ENCODE results near the gene ZNF213. TPM values are rescaled to one million over a fixed set of nuclear protein-coding genes. Genes with fewer than 3 reads are reported as not detected.

The ZNF213 gene
- total RNA-seq, 2 experiments from 2014 or later: 1.6 to 2.2 TPM

DNA sequence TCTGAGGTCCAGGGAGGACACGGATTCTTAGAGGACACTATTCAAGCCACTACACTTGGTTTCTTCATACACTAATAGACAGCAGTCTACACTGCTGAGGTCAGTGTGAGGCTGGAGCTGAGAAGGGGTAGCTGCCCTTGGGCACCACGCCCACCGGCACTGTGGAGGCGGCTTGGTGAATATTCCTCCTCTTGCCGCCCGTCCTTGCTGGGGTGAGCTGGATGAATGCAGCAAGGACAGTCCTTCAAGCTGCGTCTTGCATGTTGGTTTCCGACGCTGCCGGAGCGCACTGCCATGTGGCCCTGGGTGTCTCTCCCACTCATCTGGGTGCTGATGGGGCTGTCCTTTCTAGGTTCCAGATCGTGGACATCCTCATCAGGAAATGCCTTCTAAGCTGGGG lies 19.8 kb upstream of the ZNF213 start:
- H3K36me3 Mint-ChIP-seq (ENCODE audit: low read depth): peaks cover 4% of the 10 kb centered on the region
- H3K4me1 ChIP-seq (ENCODE audit: insufficient read depth, low read length): no peaks in the 10 kb centered on the region
- no peaks in the 10 kb centered on the region for H3K27me3 ChIP-seq (ENCODE audit: control insufficient read depth in 1 of 2, insufficient read depth in 2 of 2, low read length in 2 of 2)
- POLR2A ChIA-PET: no interaction called here
- CTCF ChIA-PET: interaction anchor here (1.6 kb wide), 1 partner anchor 14 kb away, joined by 4 read pairs; no protein-coding TSS in a partner anchor
- H3K27ac ChIP-seq (ENCODE audit: low read depth in 1 of 2, low read length in 2 of 2): no peak overlapping the region
- no peak overlapping the region for H3K4me3 ChIP-seq (ENCODE audit: low read length)
- TF ChIP-seq, protein P1, sequence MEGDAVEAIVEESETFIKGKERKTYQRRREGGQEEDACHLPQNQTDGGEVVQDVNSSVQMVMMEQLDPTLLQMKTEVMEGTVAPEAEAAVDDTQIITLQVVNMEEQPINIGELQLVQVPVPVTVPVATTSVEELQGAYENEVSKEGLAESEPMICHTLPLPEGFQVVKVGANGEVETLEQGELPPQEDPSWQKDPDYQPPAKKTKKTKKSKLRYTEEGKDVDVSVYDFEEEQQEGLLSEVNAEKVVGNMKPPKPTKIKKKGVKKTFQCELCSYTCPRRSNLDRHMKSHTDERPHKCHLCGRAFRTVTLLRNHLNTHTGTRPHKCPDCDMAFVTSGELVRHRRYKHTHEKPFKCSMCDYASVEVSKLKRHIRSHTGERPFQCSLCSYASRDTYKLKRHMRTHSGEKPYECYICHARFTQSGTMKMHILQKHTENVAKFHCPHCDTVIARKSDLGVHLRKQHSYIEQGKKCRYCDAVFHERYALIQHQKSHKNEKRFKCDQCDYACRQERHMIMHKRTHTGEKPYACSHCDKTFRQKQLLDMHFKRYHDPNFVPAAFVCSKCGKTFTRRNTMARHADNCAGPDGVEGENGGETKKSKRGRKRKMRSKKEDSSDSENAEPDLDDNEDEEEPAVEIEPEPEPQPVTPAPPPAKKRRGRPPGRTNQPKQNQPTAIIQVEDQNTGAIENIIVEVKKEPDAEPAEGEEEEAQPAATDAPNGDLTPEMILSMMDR (IDR thresholded peaks at IDR 0.05): no peak
- H3K36me3 ChIP-seq (ENCODE audit: insufficient read depth, low read length): no peaks in the 10 kb centered on the region
- ATAC-seq (ENCODE audit: poor library complexity): no peak
- no peak overlapping the region for H3K27ac Mint-ChIP-seq
- intact Hi-C loops (cut with DNase I, micrococcal nuclease): no loop called here
- H3K4me1 Mint-ChIP-seq (ENCODE audit: low read depth): no peaks in the 10 kb centered on the region
- no peak for DNase-seq
- H3K9me3 ChIP-seq (ENCODE audit: control insufficient read depth in 1 of 2, insufficient read depth in 1 of 2, low read length in 2 of 2): no peaks in the 10 kb centered on the region
- H3K27me3 Mint-ChIP-seq: no peaks in the 10 kb centered on the region
- no peaks in the 10 kb centered on the region for H3K9me3 Mint-ChIP-seq
- no peak overlapping the region for H3K4me3 Mint-ChIP-seq

DNA sequence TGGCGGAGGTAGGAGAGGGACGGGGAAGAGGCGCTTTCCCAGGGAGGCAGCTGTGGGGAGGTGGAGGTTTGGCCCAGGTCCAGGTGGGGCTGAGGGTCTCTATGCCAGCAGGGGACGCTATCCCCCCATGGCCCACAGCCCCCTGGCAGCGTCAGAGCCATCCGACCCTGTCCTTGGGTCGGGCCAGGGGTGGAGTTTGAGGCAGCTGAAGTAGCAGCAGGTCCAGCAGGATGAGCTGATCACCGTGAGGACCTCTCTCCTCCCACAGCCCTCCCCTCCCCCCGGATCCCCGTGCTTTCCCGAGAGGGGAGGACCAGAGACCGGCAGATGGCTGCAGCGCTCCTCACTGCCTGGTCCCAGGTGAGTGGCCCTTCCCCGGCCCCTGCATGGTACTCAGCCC lies 19.3 kb upstream of the ZNF213 start:
- no peaks in the 10 kb centered on the region for H3K9me3 Mint-ChIP-seq
- H3K36me3 Mint-ChIP-seq (ENCODE audit: low read depth): peaks cover 4% of the 10 kb centered on the region
- H3K27me3 Mint-ChIP-seq: no peaks in the 10 kb centered on the region
- no peaks in the 10 kb centered on the region for H3K4me1 ChIP-seq (ENCODE audit: insufficient read depth, low read length)
- no peaks in the 10 kb centered on the region for H3K36me3 ChIP-seq (ENCODE audit: insufficient read depth, low read length)
- DNase-seq (no peak), ATAC-seq (ENCODE audit: poor library complexity) (no peak)
- H3K4me1 Mint-ChIP-seq (ENCODE audit: low read depth): no peaks in the 10 kb centered on the region
- CTCF ChIA-PET: interaction anchor here (1.6 kb wide), 1 partner anchor 14 kb away, joined by 4 read pairs; no protein-coding TSS in a partner anchor
- H3K27ac ChIP-seq (ENCODE audit: low read depth in 1 of 2, low read length in 2 of 2): no peak overlapping the region
- no peak overlapping the region for H3K4me3 ChIP-seq (ENCODE audit: low read length)
- intact Hi-C loops (cut with DNase I, micrococcal nuclease): no loop called here
- no peak overlapping the region for H3K27ac Mint-ChIP-seq
- H3K4me3 Mint-ChIP-seq: no peak overlapping the region
- TF ChIP-seq, protein P1 (IDR thresholded peaks at IDR 0.05): no peak
- no peaks in the 10 kb centered on the region for H3K9me3 ChIP-seq (ENCODE audit: control insufficient read depth in 1 of 2, insufficient read depth in 1 of 2, low read length in 2 of 2)
- POLR2A ChIA-PET: no interaction called here
- no peaks in the 10 kb centered on the region for H3K27me3 ChIP-seq (ENCODE audit: control insufficient read depth in 1 of 2, insufficient read depth in 2 of 2, low read length in 2 of 2)

DNA sequence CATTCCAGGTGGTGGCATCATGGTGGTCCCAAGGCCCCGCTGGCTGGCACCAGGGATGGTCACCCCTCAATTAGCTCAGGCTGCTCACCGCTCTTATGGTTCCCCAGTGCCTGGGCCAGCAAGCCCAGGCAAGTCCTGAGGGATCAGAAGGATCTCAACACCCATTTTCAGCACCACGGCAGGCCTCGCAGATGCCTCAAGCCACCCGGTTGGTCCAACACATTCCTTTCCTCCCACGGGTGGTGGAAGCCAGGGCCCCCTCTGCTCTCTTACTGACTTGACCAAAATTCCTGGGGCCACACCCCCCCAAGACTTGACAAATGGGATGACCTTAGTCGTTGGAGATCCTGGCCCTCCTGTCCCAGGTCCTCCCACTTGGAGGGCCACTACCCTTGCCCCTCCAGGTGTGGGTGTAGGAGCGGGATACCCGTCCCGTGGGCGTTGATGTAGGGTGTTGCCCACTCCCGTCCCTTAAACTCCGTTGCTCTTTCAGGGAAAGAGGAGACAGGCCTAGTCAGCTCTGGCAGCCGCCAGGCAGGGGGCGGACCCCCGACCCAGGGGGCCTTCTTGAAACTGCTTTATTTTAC lies 16.5 kb upstream of the ZNF213 start:
- DNase-seq: no peak
- TF ChIP-seq, protein P1 (IDR thresholded peaks at IDR 0.05): no peak
- POLR2A ChIA-PET: interaction anchor here (0.8 to 1.6 kb wide), 3 partner anchors 11 to 70 kb away, joined by 3 to 4 read pairs (median 4); partner anchors contain the start of gene ZSCAN10
- Histone ChIP-seq H3K27ac (ENCODE audit: low read depth in 1 of 2, low read length in 2 of 2) (no peak overlapping the region), H3K4me1 (ENCODE audit: insufficient read depth, low read length) (peaks cover 4% of the 10 kb centered on the region), H3K36me3 (ENCODE audit: insufficient read depth, low read length) (no peaks in the 10 kb centered on the region), H3K4me3 (ENCODE audit: low read length) (no peak overlapping the region), H3K9me3 (ENCODE audit: control insufficient read depth in 1 of 2, insufficient read depth in 1 of 2, low read length in 2 of 2) (no peaks in the 10 kb centered on the region), H3K27me3 (ENCODE audit: control insufficient read depth in 1 of 2, insufficient read depth in 2 of 2, low read length in 2 of 2) (no peaks in the 10 kb centered on the region)
- H3K27me3 Mint-ChIP-seq: no peaks in the 10 kb centered on the region
- no peaks in the 10 kb centered on the region for H3K4me1 Mint-ChIP-seq (ENCODE audit: low read depth)
- no peak for ATAC-seq (ENCODE audit: poor library complexity)
- H3K27ac Mint-ChIP-seq: no peak overlapping the region
- no peaks in the 10 kb centered on the region for H3K9me3 Mint-ChIP-seq
- CTCF ChIA-PET: interaction anchor here (1.1 to 1.8 kb wide), 4 partner anchors 11 to 121 kb away, joined by 4 to 5 read pairs (median 4); no protein-coding TSS in a partner anchor
- intact Hi-C loops (cut with DNase I, micrococcal nuclease): no loop called here
- H3K4me3 Mint-ChIP-seq: no peak overlapping the region
- peaks cover 4% of the 10 kb centered on the region for H3K36me3 Mint-ChIP-seq (ENCODE audit: low read depth)
